GOT3 (cell line): Measurements from ENCODE around the gene CNPY2.
"Not testable (repeated sequence)": the region's sequence is repeated elsewhere in the genome, so short reads cannot be mapped to it uniquely, and the experiment has no call there.

Experiments
- DNase-seq: peaks from one replicate; lab custom pipeline; 2025; ENCODE audit warnings: mixed read lengths; lab: John Stamatoyannopoulos, UW

CNPY2 gene

DNA sequence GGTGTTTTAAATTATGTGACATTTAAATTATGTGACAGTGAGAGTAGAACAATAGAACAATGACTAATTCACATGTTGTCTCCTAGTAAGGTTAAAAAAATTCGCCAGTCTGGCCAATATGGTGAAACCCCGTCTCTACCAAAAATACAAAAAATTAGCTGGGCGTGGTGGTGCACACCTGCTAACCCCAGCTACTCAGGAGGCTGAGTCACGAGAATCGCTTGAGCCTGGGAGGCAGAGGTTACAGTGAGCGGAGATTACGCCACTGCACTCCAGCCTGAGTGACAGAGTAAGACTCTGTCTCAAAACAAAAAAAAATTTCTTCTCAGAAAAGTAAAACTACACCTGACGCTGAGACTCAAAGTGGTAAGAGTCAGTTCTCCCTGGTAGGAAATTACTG, 18.4 kb downstream of the CNPY2 start:
- no peak for DNase-seq

DNA sequence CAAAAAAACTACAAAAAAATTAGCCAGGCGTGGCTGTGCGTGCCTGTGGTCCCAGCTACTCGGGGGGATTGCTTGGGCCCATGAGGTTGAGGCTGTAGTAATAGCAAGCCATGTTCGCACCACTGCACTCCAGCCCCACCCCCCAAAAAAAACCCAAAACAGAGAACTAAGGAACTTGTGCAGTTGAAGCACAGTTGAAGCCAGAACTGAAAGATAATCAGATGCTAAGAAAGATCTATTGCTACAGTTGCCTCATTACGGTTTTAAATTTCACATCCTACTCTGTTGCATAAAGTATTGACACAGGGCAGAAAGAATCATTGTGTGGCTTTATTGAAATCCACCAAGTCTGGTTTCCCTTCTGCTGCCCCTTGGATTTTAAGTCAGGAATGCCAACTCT, 19.5 kb downstream of the CNPY2 start:
- DNase-seq, result no peak

DNA sequence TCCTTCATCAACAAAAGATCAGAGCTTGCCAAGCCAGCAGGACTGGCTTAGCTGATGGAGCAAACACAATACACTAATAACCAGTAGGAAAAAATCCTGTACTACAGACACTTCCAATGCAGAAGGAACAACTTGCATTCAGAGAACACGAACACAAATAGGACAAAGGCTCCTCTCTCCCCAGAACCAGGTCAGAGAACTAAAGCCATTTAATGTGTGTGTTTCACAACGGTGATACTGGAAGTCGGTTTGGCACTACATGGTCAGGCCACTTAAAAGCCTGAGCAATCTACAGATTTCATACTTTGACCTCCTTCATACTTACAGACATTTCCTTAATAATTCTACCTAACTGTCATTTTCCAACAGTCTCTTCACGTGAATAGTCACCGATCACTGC, 22.0 kb downstream of the CNPY2 start:
- no peak for DNase-seq

DNA sequence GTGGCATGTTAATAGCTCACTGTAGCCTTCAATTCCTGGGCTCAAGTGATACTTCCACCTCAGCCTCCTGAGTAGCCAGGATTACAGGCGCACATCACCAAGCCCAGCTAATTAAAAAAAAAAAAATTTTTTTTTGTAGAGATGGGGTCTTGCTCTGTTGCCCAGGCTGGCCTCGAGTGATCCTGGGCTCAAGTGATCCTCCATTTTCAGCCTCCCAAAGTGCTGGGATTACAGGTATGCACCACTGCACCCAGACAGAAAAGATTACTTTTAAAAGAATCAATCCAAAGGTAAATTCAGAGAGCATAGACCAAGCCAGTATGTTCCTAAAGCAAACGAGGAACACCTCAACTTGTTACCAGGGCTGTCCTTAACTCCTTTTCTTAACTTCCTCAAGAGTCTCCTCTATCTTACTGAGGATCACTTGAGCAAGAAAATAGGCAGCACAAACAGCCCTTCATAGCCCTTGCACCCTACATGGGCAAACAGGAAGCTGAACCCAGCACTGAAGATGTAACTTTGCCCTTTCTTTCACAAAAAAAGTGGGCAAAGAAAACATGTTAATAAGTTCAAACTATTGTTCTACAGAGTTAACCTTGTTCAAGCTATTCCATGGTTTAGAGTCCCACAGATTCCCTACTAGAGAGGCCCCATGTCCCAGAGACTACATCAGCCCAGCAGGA, 26.9 kb downstream of the CNPY2 start:
- DNase-seq, result no peak

DNA sequence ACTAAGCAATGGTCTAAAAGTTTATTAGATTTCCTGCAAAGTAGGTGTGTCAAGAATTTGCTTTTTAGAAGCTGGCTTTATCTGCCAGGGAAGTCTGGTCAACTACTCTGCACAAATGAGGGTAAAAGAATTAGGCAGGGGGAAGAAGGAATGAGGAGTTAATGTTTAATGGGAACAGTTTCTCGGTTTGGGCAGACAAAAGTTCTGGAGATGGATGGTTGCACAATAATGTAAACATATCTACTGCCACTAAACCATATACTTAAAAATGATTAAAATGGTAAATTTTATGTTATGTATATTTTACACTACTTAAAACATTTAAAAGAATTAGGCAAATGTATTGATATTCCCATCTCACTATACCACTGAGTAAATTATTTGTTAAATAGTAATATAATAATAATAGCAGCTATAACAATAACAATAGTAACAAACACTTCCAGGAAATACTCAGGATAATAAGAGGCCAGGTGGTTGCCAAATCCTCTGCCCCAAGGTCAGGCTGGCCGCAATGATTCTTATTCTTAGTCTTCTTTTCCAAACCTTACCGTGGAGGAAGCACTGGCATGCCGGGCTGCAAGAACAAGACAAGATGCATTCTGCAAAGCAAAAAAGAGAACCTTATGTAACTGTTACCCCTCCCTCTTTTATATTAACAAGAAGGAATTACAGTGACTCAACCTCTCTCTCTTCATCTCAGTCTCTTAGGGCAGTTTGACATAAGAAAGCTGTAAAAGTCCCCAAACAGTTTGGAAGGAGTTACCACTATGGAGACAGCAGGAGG, 29.6 kb downstream of the CNPY2 start:
- no peak for DNase-seq

DNA sequence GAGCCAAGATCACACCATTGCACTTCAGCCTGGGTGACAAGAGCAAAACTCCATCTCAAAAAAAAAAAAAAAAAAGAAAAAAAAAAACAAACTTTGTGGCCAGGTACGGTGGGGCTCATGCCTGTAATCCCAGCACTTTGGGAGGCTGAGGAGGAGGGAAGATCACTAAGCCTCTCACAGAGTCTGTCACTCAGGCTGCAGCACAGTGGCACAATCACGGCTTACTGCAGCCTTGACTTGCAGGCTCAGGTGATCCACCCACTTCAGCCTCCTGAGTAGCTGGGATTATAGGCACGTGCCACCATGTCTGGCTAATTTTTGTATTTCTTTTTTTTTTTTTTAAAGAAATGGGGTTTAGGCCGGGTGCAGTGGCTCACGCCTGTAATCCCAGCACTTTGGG, 31.5 kb downstream of the CNPY2 start:
- not testable (repeated sequence) for DNase-seq

DNA sequence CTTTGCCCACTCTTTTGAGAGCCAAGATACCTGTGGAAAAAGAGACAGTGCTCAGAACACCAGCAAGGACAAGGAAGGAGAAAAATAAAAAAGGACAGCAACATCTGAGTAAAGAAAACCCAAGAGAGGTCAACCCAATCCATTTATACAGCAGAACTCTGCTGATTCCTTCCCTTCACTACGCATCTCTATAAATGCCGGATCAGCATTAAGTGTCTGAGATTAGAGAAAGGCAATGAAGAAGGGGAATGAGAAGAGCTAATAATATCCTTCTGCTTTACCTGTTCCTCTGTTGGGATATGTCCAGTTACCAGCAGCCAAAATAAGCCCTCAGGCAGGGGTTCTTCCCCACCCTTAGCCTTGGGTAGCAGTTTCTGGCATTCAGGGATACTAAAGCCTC, 33.2 kb downstream of the CNPY2 start:
- no peak for DNase-seq

DNA sequence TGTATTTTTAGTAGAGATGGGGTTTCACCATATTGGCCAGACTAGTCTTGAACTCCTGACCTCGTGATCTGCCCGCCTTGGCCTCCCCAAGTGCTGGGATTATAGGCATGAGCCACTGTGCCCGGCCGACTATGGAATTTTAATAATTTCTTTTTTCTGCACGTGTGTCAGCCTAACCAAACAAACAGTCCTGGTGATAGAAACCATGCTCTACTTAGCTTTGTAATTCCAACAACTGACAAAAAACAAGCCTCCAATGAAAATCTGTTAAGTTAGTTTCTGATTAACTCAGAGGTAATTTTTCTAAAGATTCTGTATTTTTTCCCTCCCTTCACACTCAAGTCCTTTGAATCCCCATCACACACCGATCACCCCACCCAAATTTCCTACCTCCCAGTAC, 33.8 kb downstream of the CNPY2 start:
- no peak for DNase-seq

DNA sequence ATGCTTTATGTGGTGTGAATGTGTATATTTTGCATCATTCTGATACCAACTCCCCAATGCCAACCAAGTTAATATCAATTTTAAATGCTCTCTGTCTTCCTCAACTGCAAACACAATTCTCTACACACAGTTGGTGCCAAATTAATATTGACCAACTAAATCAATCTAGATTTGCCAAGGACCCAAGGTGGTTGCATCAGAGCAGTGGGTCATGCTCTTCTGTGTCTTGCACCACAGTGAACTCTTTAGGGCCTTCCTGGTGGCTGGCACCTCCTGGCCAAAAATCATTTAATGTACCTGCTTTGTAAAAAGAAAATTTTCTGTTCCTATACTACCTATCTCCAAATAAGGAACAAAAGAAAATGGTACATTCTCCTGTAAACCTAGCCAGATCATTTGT, 34.9 kb downstream of the CNPY2 start:
- DNase-seq, result no peak

DNA sequence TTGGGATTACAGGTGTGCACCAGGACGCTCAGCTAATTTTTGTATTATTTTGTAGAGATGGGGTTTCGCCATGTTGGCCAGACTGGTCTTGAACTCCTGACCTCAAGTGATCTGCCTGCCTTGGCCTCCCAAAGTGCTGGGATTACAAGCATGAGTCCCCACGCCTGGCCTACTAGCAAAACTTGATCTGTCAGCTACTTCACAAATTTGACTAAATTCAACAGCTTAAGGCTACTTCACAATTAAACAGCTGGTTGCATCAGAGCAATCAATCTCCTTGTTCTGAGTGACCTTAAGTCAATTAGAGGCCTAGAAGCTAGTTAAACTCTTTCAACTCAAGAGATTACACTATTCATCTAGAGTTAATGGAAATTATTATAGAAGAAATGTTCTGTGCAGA, 36.9 kb downstream of the CNPY2 start:
- DNase-seq, result no peak

DNA sequence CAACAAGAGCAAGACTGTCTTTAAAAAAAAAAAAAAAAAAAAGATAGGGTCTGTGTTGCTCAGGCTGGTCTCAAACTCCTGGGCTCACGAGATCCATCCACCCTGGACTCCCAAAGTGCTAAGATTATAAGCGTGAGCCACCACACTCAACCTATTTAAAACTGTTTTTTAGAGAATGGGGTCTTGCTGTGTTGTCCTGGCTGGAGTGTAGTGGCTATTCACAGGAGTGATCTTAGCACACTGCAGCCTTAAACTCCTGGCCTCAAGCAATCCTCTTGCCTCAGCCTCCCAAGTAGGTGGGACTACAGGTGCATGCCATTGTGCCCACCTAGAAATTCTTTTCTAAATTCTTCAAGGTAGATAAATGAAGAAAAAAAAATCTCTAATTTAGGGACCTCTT, 41.5 kb downstream of the CNPY2 start:
- no peak for DNase-seq

DNA sequence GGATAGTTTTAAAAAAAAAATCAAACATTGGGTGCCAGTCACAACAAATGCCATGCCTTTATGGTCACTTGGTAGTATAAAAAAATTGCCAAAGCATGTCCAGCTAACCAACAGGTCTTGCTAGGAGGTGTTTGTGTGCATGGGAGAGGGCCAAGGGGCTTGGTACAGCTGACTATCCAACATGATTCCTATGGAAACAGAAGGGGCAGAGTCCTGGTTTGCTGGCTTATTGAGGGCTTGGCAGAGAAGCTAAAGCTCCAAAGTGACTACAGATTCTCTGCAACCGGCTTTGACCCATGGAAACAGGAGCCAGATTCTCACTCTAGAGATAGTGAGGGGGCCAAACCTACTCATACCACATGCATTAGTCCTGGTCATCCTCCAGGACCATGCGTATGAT, 43.3 kb downstream of the CNPY2 start:
- not testable (repeated sequence) for DNase-seq

DNA sequence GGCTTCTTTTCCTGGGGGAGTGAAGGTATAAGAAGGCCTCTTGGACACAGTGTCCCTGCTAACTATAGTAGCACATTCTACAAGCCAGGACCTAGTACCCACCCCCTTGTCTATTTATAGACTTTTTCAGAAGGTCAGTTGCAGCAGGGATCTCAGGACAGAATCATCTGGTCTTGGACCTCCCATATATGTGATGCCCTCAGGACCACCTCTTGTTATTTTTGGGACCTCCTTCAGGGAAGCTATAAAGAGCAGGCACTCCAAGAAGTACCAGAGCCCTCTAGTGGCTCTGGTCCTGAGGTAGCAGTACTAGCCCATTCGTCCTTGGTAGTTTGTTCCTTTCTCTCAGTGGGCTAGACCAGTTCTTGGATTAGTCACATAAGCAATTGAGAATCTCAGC, 44.8 kb downstream of the CNPY2 start:
- no peak for DNase-seq

DNA sequence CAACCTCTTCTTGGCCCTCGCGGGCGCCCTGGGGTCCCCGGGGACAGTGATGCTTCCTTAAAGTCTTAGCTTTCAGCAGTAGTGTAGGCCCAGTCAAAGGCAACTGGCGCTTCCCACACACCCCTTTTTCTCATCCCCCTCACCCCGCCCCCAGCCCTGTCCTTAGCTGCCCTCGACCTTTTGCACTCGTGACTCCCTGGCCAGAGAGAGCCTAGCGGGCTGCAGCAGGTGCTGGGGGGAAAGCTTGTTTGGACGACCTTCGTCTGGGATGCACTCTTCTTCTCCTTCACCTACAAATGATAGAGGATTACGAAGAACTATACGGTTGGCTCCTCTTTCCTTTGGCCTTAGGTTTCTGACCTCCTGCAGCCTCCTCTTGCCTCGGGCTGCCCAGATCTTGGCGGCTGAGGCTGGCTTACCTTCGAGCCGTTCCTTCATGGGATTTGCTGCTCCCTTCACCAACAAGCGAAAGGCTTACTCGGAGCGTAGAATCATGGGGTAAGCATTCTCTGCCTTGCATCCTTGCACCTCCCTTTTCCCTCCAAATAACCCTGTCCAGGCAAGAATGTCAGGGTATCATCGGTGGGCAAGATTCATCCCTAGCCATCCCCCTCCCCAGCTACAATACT, 48.2 kb downstream of the CNPY2 start:
- no peak for DNase-seq

DNA sequence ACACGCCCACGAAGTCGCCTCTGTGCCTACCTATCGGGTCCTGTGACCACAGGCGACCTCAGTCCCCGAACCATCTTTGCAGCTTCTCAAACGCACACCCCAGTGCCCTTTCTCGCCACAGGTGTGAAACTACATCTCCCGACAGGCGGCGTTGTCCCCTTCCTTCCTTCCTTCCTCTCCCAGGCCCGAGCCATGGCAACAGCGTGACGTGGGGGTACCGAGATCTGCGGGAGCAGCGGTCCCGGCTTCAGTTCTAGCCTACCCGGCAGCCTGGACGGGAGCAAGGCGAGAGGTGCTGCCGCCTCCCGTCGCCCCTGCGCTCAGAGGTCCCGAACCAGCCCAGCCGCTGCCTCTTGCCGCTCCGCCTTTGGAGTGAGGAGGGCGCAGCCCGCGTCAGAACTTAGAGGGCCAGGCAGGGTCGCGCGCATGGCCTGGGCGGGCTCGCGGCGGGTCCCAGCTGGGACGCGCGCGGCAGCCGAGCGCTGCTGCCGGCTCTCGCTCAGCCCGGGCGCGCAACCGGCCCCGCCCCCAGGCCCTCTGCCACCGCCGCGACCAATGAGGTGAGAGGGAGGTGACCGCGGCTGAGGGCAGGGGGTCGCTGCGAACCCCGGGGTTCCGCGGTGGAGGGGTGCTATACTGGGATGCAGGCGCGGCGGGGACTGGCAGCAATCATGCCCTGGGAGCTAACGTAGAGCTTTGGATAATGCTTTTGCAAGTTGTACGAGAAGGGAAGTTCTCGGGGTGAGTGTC, 48.9 kb downstream of the CNPY2 start, which contains the start of gene COQ10A:
Gene COQ10A, plus strand, starts transcription at position 250 of the 750 bp plus-strand sequence. Its CDS starts 177 bp downstream, at position 427.
- DNase-seq, result peak; percentile 44

DNA sequence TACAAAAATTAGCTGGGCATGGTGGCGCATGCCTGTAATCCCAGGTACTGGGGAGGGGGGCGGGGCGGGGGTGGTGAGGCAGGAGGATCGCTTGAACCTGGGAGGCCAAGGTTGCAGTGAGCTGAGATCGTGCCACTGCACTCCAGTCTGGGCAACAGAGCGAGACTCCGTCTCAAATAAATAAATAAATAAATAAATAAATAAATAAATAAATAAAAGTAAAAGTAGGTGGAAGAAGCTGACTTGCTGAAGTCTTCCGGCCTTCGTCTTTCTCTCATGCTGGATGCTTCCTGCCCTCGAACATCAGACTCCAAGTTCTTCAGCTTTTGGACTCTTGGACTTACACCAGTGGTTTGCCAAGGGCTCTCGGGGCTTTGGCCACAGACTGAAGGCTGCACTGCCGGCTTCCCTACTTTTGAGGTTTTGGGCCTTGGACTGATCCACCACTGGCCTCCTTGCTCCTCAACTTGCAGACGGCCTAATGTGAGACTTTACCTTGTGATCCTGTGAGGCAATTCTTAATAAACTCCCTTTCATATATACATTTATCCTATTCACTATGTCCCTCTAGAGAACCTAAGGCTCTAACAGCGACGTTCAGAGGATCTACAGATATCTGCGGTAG, 49.6 kb downstream of the CNPY2 start:
- DNase-seq, result not testable (repeated sequence)

DNA sequence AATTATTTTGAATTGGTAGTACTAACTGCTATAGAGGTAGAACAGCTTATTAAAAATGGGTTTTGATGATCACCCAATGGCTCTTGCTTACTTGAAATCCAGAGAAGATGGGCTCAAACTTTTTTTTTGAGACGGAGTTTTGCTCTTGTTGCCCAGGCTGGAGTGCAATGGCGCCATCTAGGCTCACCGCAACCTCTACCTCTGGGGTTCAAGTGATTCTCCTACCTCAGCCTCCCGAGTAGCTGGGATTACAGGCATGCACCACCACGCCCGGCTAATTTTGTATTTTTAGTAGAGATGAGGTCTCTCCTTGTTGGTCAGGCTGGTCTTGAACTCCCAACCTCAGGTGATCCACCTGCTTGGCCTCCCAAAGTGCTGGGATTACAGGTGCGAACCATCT, 52.8 kb downstream of the CNPY2 start:
- DNase-seq, result not testable (repeated sequence)

DNA sequence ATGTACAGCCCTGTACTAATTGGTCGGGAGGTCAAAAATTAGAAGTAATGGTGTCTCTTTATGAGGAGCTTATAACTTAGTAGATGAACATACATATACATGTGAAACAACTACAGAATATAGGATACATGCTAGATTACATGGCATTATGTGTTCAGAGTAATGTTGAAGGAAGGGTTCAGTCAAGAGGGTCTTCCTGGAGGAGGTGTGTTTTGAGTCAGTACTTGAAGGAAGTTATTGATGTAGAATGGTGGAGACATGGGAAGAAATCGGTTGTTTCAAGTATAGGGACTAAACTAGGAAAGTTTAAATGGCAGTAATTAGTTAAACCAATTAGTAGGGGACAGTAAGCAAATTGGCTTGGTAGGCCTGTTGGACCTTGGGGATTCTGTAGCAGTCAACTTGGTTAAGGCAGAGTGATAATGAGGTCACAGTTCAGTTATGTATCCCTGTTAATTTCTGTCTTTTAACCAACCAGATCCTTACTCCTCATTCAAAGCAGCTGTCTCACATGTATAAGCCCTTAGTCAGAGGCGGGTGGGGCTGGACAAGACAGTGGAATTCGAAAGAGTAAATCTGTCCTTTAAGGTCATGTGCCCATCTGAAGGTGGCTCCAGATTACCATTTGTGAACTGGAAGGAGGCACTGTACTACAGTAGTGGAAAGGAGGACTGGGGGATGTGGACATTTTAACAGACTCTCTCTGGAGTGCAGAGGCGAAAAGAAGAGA, 54.1 kb downstream of the CNPY2 start:
- DNase-seq, result no peak

DNA sequence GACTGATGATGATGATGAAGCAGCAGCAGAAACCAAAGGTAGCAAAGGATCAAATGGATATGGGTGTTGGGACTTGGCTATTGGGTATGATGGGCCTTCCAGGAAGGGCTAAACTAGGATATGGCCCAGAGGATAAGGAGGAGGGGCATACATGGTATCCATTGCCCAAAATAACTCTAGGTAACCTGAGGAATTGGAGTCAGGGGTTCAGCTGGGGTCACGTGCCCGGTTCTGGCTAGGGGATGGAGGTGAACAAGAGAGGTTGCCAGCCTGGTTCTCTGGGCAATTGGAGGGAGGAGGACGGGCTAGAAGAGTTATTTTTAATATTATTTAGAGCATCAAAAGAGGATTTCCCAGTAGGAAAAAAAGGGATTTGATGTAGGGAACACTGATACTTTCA, 54.9 kb downstream of the CNPY2 start:
- DNase-seq, result no peak

DNA sequence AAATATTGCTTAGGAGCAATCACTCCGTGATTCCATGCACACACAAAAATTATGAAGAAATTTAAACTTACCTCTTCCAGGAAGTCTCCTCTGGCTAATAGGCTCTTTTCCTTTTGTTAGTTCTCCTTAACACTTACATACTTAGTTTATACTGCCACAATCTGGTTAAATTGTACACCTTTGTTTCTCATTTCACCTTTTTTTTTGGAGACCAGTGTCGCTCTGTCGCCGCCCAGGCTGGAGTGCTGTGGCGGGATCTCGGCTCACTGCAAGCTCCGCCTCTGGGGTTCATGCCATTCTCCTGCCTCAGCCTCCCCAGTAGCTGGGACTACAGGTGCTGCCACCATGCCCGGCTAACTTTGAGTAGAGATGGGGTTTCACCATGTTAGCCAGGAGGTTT, 55.4 kb downstream of the CNPY2 start:
- no peak for DNase-seq
